H9 (cell line): ENCODE results near the gene SAP25. TPM values are rescaled to one million over a fixed set of nuclear protein-coding genes. Genes with fewer than 3 reads are reported as not detected.

Experiments
- DNase-seq: peaks from one replicate; pipeline ENCODE4 v3.0.0-alpha.2; 2017
- H2AFZ ChIP-seq: one replicate; pipeline ENCODE4 v1.6.1; 2013; ENCODE audit warnings: mild to moderate bottlenecking, low read length, control low read depth, moderate library complexity
- H2AK5ac ChIP-seq: 2 replicates; pipeline ENCODE4 v1.6.1; 2013; ENCODE audit warnings: low read length, control low read depth, mixed read lengths; ENCODE audit not compliant: insufficient read length
- H2BK120ac ChIP-seq: one replicate; pipeline ENCODE4 v1.6.1; 2013; ENCODE audit warnings: low read depth, mild to moderate bottlenecking, low read length, control low read depth, inconsistent platforms; ENCODE audit not compliant: poor library complexity, severe bottlenecking
- H2BK12ac ChIP-seq: 2 replicates; pipeline ENCODE4 v1.6.1; 2013; ENCODE audit warnings: low read length, control low read depth, mixed read lengths, low read depth; ENCODE audit not compliant: insufficient read length
- H2BK15ac ChIP-seq: 2 replicates; pipeline ENCODE4 v1.6.1; 2013; ENCODE audit warnings: low read depth, low read length, control low read depth
- H2BK20ac ChIP-seq: one replicate; pipeline ENCODE4 v1.6.1; 2013; ENCODE audit warnings: low read depth, mild to moderate bottlenecking, low read length, control low read depth, inconsistent platforms; ENCODE audit not compliant: poor library complexity, severe bottlenecking
- H2BK5ac ChIP-seq: 2 replicates; pipeline ENCODE4 v1.6.1; 2013; ENCODE audit warnings: low read length, control low read depth, mixed read lengths; ENCODE audit not compliant: insufficient read length
- H3K14ac ChIP-seq: 2 replicates; pipeline ENCODE4 v1.6.1; 2013; ENCODE audit warnings: low read length, control low read depth; ENCODE audit not compliant: insufficient read depth
- H3K18ac ChIP-seq: 2 replicates; pipeline ENCODE4 v1.6.1; 2013; ENCODE audit warnings: low read depth, mild to moderate bottlenecking, mixed read lengths, low read length, control low read depth; ENCODE audit not compliant: insufficient read length
- H3K23ac ChIP-seq: 2 replicates; pipeline ENCODE4 v1.6.1; 2013; ENCODE audit warnings: low read length, control low read depth, mixed read lengths, low read depth; ENCODE audit not compliant: insufficient read length
- H3K23me2 ChIP-seq: 2 replicates; pipeline ENCODE4 v1.6.1; 2013; ENCODE audit warnings: low read depth, mild to moderate bottlenecking, mixed read lengths, low read length, control low read depth; ENCODE audit not compliant: insufficient read length, poor library complexity, severe bottlenecking
- H3K27ac ChIP-seq: 2 replicates; pipeline ENCODE4 v1.5.1; 2013; ENCODE audit warnings: low read length, control low read depth, mixed read lengths, low read depth; ENCODE audit not compliant: insufficient read length
- H3K27me3 ChIP-seq: 2 replicates; pipeline ENCODE4 v1.6.1; 2013; ENCODE audit warnings: low read length, control low read depth, inconsistent platforms; ENCODE audit not compliant: insufficient read depth
- H3K4ac ChIP-seq: 2 replicates; pipeline ENCODE4 v1.6.1; 2013; ENCODE audit warnings: low read depth, mild to moderate bottlenecking, control low read depth, inconsistent platforms, low read length, moderate library complexity
- H3K4me1 ChIP-seq: 2 replicates; pipeline ENCODE4 v1.6.1; 2013; ENCODE audit warnings: low read length, control low read depth, inconsistent platforms; ENCODE audit not compliant: insufficient read depth
- H3K4me2 ChIP-seq: 2 replicates; pipeline ENCODE4 v1.6.1; 2013; ENCODE audit warnings: low read length, control low read depth, mixed read lengths; ENCODE audit not compliant: insufficient read length, insufficient read depth
- H3K56ac ChIP-seq: 2 replicates; pipeline ENCODE4 v1.6.1; 2013; ENCODE audit warnings: low read depth, mild to moderate bottlenecking, mixed read lengths, low read length, control low read depth; ENCODE audit not compliant: insufficient read length
- H3K79me1 ChIP-seq: 2 replicates; pipeline ENCODE4 v1.6.1; 2013; ENCODE audit warnings: low read depth, mild to moderate bottlenecking, moderate library complexity, low read length, control low read depth, inconsistent platforms; ENCODE audit not compliant: insufficient read depth, poor library complexity, severe bottlenecking
- H3K79me2 ChIP-seq: 2 replicates; pipeline ENCODE4 v1.6.1; 2013; ENCODE audit warnings: low read length, control low read depth, inconsistent platforms; ENCODE audit not compliant: insufficient read depth
- H3K9ac ChIP-seq: 2 replicates; pipeline ENCODE4 v1.6.1; 2013; ENCODE audit warnings: low read length, control low read depth, mixed read lengths; ENCODE audit not compliant: insufficient read length; ENCODE audit errors: extremely low read depth
- H3K9me3 ChIP-seq: one replicate; pipeline ENCODE4 v1.6.1; 2013; ENCODE audit warnings: low read depth, low read length, inconsistent platforms; ENCODE audit not compliant: control insufficient read depth
- H3T11ph ChIP-seq: one replicate; pipeline ENCODE4 v1.6.1; 2013; ENCODE audit warnings: mild to moderate bottlenecking, low read length, control low read depth, inconsistent platforms
- H4K20me1 ChIP-seq: one replicate; pipeline ENCODE4 v1.6.1; 2013; ENCODE audit not compliant: control insufficient read depth, insufficient read length, insufficient read depth
- H4K5ac ChIP-seq: 2 replicates; pipeline ENCODE4 v1.6.1; 2013; ENCODE audit warnings: low read depth, mild to moderate bottlenecking, mixed read lengths, low read length, control low read depth; ENCODE audit not compliant: insufficient read length
- H4K8ac ChIP-seq: replicated peaks from 2 replicates; pipeline ENCODE4 v1.6.1; 2013; ENCODE audit warnings: low read length, control low read depth, mixed read lengths, low read depth; ENCODE audit not compliant: insufficient read length
- H4K91ac ChIP-seq: 2 replicates; pipeline ENCODE4 v1.6.1; 2013; ENCODE audit warnings: low read depth, mild to moderate bottlenecking, moderate library complexity, mixed read lengths, low read length, control low read depth; ENCODE audit not compliant: insufficient read length
- H3K27ac Mint-ChIP-seq, 3 experiments: 2 replicates in 2 of 3; 3 replicates in 1 of 3; pipeline ENCODE4 v1.8.0; 2020 to 2021; ENCODE audit warnings: mixed read lengths in 3 of 3, mild to moderate bottlenecking in 1 of 3, moderate library complexity in 1 of 3
- H3K27me3 Mint-ChIP-seq: 2 replicates; pipeline ENCODE4 v1.8.0; 2021; ENCODE audit warnings: low read depth, mild to moderate bottlenecking, moderate library complexity, mixed read lengths
- H3K36me3 Mint-ChIP-seq, 3 experiments: 2 replicates in 2 of 3; 3 replicates in 1 of 3; pipeline ENCODE4 v1.8.0; 2020 to 2021; ENCODE audit warnings: low read depth in 3 of 3, mixed read lengths in 3 of 3; ENCODE audit not compliant: insufficient read depth in 1 of 3
- H3K4me1 Mint-ChIP-seq, 2 experiments: 2 replicates each; pipeline ENCODE4 v1.8.0; 2020; ENCODE audit warnings: mixed read lengths in 2 of 2
- H3K4me3 Mint-ChIP-seq, 2 experiments: 2 replicates in 1 of 2; 3 replicates in 1 of 2; pipeline ENCODE4 v1.8.0; 2020 to 2021; ENCODE audit warnings: mild to moderate bottlenecking in 2 of 2, mixed read lengths in 2 of 2, moderate library complexity in 1 of 2
- H3K9me3 Mint-ChIP-seq, 2 experiments: 2 replicates in 1 of 2; 3 replicates in 1 of 2; pipeline ENCODE4 v1.8.0; 2020; ENCODE audit warnings: mild to moderate bottlenecking in 2 of 2, mixed read lengths in 2 of 2, moderate library complexity in 1 of 2
- WGBS: extraction: QIAGEN DNeasy Blood & Tissue Kit; methylation state at CpG from one replicate; pipeline ENCODE4 v1.1.7; 2013; ENCODE audit warnings: missing lambda C conversion rate, low lambda C conversion rate, mixed read lengths; ENCODE audit not compliant: insufficient read length; ENCODE audit errors: extremely low coverage; 5-methylcytosine and 5-hydroxymethylcytosine counted together
- total RNA-seq: library from RNA; stranded (reverse); gene quantifications from 2 replicates; pipeline ENCODE4 v1.2.1, GENCODE V29; 2021
- TF ChIP-seq, protein P1 (sequence below): fragments of 200-600 bp; sonication (generic); conservative IDR thresholded peaks from 3 replicates; pipeline ENCODE4 v1.8.0; 2021; ENCODE audit warnings: antibody characterized with exemption, mild to moderate bottlenecking

Gene SAP25
- total RNA-seq, 1 experiment from 2014 or later: 4.2 TPM

DNA sequence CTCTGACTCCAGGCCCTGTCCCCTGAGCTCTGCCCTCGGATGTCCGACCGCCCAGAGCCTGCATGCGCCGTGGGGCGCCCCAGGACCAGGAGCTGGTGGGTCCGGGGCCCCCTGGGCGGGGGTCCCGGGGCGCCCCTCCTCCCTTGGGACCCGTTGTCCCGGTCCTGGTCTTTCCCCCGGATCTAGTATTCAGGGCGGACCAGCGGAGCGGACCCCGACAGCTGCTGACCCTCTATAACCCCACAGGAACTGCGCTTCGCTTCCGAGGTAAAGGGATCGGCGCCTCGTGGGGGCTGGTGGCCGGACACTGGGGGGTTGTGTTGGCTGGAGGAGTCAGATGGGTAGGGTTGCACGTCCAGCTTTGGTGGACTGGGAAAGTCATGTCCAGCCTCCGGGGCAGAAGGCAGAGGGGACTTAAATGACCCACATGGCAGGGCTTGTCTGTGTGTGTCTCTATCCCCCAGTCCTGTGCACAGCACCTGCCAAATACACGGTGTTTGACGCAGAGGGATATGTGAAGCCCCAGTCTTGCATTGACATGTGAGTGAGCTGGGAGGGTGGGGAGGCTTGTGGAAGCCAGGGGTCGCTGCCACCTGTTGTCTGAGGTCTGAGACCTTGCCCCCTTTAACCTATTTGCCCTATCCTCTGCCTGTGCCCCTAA, 39.2 kb upstream of the SAP25 start:
- H2BK120ac ChIP-seq: no peak overlapping the region
- H2AK5ac ChIP-seq: no peak overlapping the region
- H3K23me2 ChIP-seq: peaks cover 2% of the 10 kb centered on the region
- WGBS: no CpG with 5 or more reads among the region's 29 CpGs
- H4K5ac ChIP-seq: no peak overlapping the region
- TF ChIP-seq, protein P1, sequence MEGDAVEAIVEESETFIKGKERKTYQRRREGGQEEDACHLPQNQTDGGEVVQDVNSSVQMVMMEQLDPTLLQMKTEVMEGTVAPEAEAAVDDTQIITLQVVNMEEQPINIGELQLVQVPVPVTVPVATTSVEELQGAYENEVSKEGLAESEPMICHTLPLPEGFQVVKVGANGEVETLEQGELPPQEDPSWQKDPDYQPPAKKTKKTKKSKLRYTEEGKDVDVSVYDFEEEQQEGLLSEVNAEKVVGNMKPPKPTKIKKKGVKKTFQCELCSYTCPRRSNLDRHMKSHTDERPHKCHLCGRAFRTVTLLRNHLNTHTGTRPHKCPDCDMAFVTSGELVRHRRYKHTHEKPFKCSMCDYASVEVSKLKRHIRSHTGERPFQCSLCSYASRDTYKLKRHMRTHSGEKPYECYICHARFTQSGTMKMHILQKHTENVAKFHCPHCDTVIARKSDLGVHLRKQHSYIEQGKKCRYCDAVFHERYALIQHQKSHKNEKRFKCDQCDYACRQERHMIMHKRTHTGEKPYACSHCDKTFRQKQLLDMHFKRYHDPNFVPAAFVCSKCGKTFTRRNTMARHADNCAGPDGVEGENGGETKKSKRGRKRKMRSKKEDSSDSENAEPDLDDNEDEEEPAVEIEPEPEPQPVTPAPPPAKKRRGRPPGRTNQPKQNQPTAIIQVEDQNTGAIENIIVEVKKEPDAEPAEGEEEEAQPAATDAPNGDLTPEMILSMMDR: peak; percentile 56
- Mint-ChIP-seq H3K27ac (no peak overlapping the region), H3K9me3 (no peaks in the 10 kb centered on the region; a peak in 1 of 5 replicates), H3K4me1 (peaks cover 7 to 9% of the 10 kb centered on the region in 2 experiments), H3K36me3 (peaks cover 0 to 8% (median 4%) of the 10 kb centered on the region in 3 experiments; a peak in 6 of 7 replicates), H3K27me3 (no peaks in the 10 kb centered on the region; the same call in 1 of the 2 replicates), H3K4me3 (peak overlapping the region; percentile 93 to 97)
- H4K20me1 ChIP-seq: no peaks in the 10 kb centered on the region
- no peaks in the 10 kb centered on the region for H3K9me3 ChIP-seq
- H4K91ac ChIP-seq: no peak overlapping the region
- H2BK20ac ChIP-seq: no peak overlapping the region
- H3K14ac ChIP-seq: peak overlapping the region; percentile 34; the same call in 1 of the 2 replicates
- no peak overlapping the region for H2AFZ ChIP-seq
- DNase-seq: peak; percentile 62
- no peak overlapping the region for H3K9ac ChIP-seq
- H3K4ac ChIP-seq: no peak overlapping the region
- H4K8ac ChIP-seq: no peak overlapping the region
- no peak overlapping the region for H3K18ac ChIP-seq
- H3K79me2 ChIP-seq: no peaks in the 10 kb centered on the region
- no peaks in the 10 kb centered on the region for H3K79me1 ChIP-seq
- no peak overlapping the region for H2BK5ac ChIP-seq
- H3K4me2 ChIP-seq: peak overlapping the region; percentile 61
- H3K23ac ChIP-seq: no peak overlapping the region
- no peak overlapping the region for H3K27ac ChIP-seq
- H3T11ph ChIP-seq: no peak overlapping the region
- H3K4me1 ChIP-seq: no peaks in the 10 kb centered on the region
- no peak overlapping the region for H2BK12ac ChIP-seq
- H3K27me3 ChIP-seq: no peaks in the 10 kb centered on the region
- no peak overlapping the region for H3K56ac ChIP-seq
- H2BK15ac ChIP-seq: no peak overlapping the region
